HCT116 (cell line): Measurements from ENCODE around the gene ATP6V1E1. TPM values are rescaled to one million over a fixed set of nuclear protein-coding genes. Genes with fewer than 3 reads are reported as not detected.

Experiments used
- ATAC-seq: fragments of 200-7000 bp; cut with Tn5 transposase; 2 replicates; pipeline ENCODE4 v1.9.1; 2020; ENCODE audit warnings: mild to moderate bottlenecking, moderate library complexity
- BruUV-seq: library from RNA; stranded (reverse); fragments of 400-500 nt; replicated peaks from 2 replicates; lab custom pipeline; 2021; lab: Mats Ljungman, UMichigan
- CTCF ChIA-PET: fragments of 300-600 bp; sonication (Branson Sonifier 250); formaldehyde crosslinking; loops from one replicate; lab custom pipeline; 2021; ENCODE audit warnings: antibody characterized with exemption; lab: Charles Lee
- POLR2A ChIA-PET: fragments of 300-600, 350-600 bp; sonication (Branson Sonifier 250); formaldehyde crosslinking; loops from one replicate; lab custom pipeline; 2021; ENCODE audit warnings: antibody characterized with exemption; lab: Charles Lee
- RAD21 ChIA-PET, 2 experiments: fragments of 300-600 bp; sonication (Branson Sonifier 250); formaldehyde crosslinking; loops; one replicate each; lab custom pipeline; 2023; ENCODE audit warnings: low total read pairs in 2 of 2; ENCODE audit not compliant: uncharacterized antibody in 2 of 2, unreplicated experiment in 2 of 2, low non-redundant PET in 1 of 2; lab: Charles Lee
- DNase-seq: peaks from one replicate; pipeline ENCODE4 v3.0.0-alpha.2; 2010; ENCODE audit warnings: low read depth, low spot score
- H2AFZ ChIP-seq: fragments of 200-600 bp; shearing (Covaris generic), sonication (generic); 2 replicates; pipeline ENCODE4 v1.6.1; 2017; ENCODE audit warnings: low read depth, mixed run types, mixed read lengths, antibody characterized with exemption, low read length; ENCODE audit not compliant: poor library complexity, severe bottlenecking
- H3K27ac ChIP-seq: 2 replicates; pipeline ENCODE4 v1.5.1; 2012; ENCODE audit warnings: low read depth, low read length
- H3K27me3 ChIP-seq: fragments of 200-600 bp; sonication (generic); 2 replicates; pipeline ENCODE4 v1.6.1; 2016; ENCODE audit warnings: mixed run types, low read length, mixed read lengths; ENCODE audit not compliant: insufficient read depth
- H3K36me3 ChIP-seq, 2 experiments: fragments of 200-500 bp in 1 of 2; fragments of 200-600 bp in 1 of 2; sonication (Bioruptor generic) in 1 of 2; sonication (generic) in 1 of 2; 2 replicates each; pipeline versions ENCODE4 v1.5.1 to v1.6.1; 2014 to 2016; ENCODE audit warnings: low read length in 2 of 2, inconsistent platforms in 1 of 2, mixed read lengths in 1 of 2, mixed run types in 1 of 2; ENCODE audit not compliant: insufficient read depth in 2 of 2, control insufficient read depth in 1 of 2
- H3K4me1 ChIP-seq, 2 experiments: fragments of 200-600 bp in 1 of 2; sonication (generic) in 1 of 2; 2 replicates each; pipeline versions ENCODE4 v1.5.1 to v1.6.1; 2012 to 2017; ENCODE audit warnings: low read length in 2 of 2, inconsistent platforms in 1 of 2, mild to moderate bottlenecking in 1 of 2, mixed read lengths in 1 of 2, mixed run types in 1 of 2, moderate library complexity in 1 of 2; ENCODE audit not compliant: insufficient read depth in 2 of 2, control insufficient read depth in 1 of 2
- H3K4me2 ChIP-seq: fragments of 200-600 bp; sonication (generic); 2 replicates; pipeline ENCODE4 v1.6.1; 2017; ENCODE audit warnings: mixed run types, low read length, mixed read lengths
- H3K4me3 ChIP-seq, 2 experiments: fragments of 200-600 bp in 1 of 2; sonication (generic) in 1 of 2; replicated peaks in 1 of 2; 2 replicates each; pipeline ENCODE4 v1.5.1; 2011 to 2016; ENCODE audit warnings: low read length in 2 of 2, control low read depth in 1 of 2, low read depth in 1 of 2, mild to moderate bottlenecking in 1 of 2, mixed read lengths in 1 of 2, mixed run types in 1 of 2
- H3K79me2 ChIP-seq: fragments of 200-600 bp; sonication (generic); 2 replicates; pipeline ENCODE4 v1.6.1; 2017; ENCODE audit warnings: mild to moderate bottlenecking, mixed run types, low read length, moderate library complexity, mixed read lengths; ENCODE audit not compliant: insufficient read depth
- H3K9ac ChIP-seq: fragments of 200-600 bp; sonication (generic); 2 replicates; pipeline ENCODE4 v1.6.1; 2016; ENCODE audit warnings: low read length, mixed read lengths
- H3K9me2 ChIP-seq: fragments of 200-600 bp; sonication (generic), shearing (Covaris generic); 2 replicates; pipeline ENCODE4 v1.6.1; 2017; ENCODE audit warnings: mixed run types, mild to moderate bottlenecking, moderate library complexity; ENCODE audit not compliant: insufficient read depth
- H3K9me3 ChIP-seq, 2 experiments: fragments of 200-500 bp in 1 of 2; fragments of 200-600 bp in 1 of 2; sonication (Bioruptor generic) in 1 of 2; sonication (generic) in 1 of 2; 2 replicates each; pipeline ENCODE4 v1.6.1; 2014 to 2017; ENCODE audit warnings: low read length in 2 of 2, mixed read lengths in 2 of 2, inconsistent platforms in 1 of 2, low read depth in 1 of 2, mild to moderate bottlenecking in 1 of 2, mixed run types in 1 of 2, moderate library complexity in 1 of 2; ENCODE audit not compliant: control insufficient read depth in 1 of 2, insufficient read depth in 1 of 2
- H4K20me1 ChIP-seq: fragments of 200-600 bp; sonication (generic), shearing (Covaris generic); 2 replicates; pipeline ENCODE4 v1.6.1; 2017; ENCODE audit warnings: mixed run types, mild to moderate bottlenecking, moderate library complexity; ENCODE audit not compliant: insufficient read depth
- ATF3 ChIP-seq: IDR thresholded peaks from 2 replicates; pipeline ENCODE4 v1.6.1; 2012
- CBX3 ChIP-seq: IDR thresholded peaks from 2 replicates; pipeline ENCODE4 v1.6.1; 2012; ENCODE audit warnings: low read depth
- CEBPB ChIP-seq: IDR thresholded peaks from 2 replicates; pipeline ENCODE4 v1.6.1; 2012; ENCODE audit warnings: low read depth
- EGR1 ChIP-seq: IDR thresholded peaks from 2 replicates; pipeline ENCODE4 v1.6.1; 2012; ENCODE audit warnings: low read depth
- ELF1 ChIP-seq: IDR thresholded peaks from 2 replicates; pipeline ENCODE4 v1.6.1; 2012; ENCODE audit warnings: low read depth, borderline replicate concordance
- EZH2 ChIP-seq: fragments of 200-600 bp; sonication (generic); IDR thresholded peaks from 2 replicates; pipeline ENCODE4 v1.6.1; 2017; ENCODE audit warnings: antibody characterized with exemption, mixed run types
- EZH2phosphoT487 ChIP-seq: fragments of 200-600 bp; IDR thresholded peaks from 2 replicates; pipeline ENCODE4 v1.6.1; 2018; ENCODE audit warnings: antibody characterized with exemption, borderline replicate concordance
- JUND ChIP-seq: IDR thresholded peaks from 2 replicates; pipeline ENCODE4 v1.6.1; 2012
- RAD21 ChIP-seq: IDR thresholded peaks from 2 replicates; pipeline ENCODE4 v1.6.1; 2012; ENCODE audit warnings: low read depth, mild to moderate bottlenecking
- SIN3A ChIP-seq: IDR thresholded peaks from 2 replicates; pipeline ENCODE4 v1.6.1; 2012; ENCODE audit warnings: low read depth
- SRF ChIP-seq: IDR thresholded peaks from 2 replicates; pipeline ENCODE4 v1.6.1; 2012; ENCODE audit warnings: low read depth
- TCF7L2 ChIP-seq: IDR thresholded peaks from 2 replicates; pipeline ENCODE4 v1.7.0; 2011; ENCODE audit warnings: borderline replicate concordance, inconsistent platforms; ENCODE audit not compliant: insufficient read depth, insufficient read length; ENCODE audit errors: extremely low read depth
- YY1 ChIP-seq: IDR thresholded peaks from 2 replicates; pipeline ENCODE4 v1.6.1; 2011; ENCODE audit warnings: low read length, low read depth, moderate library complexity, mild to moderate bottlenecking; ENCODE audit not compliant: insufficient replicate concordance; ENCODE audit errors: extremely low read depth
- ZBTB33 ChIP-seq: IDR thresholded peaks from 2 replicates; pipeline ENCODE4 v1.6.1; 2011; ENCODE audit warnings: mild to moderate bottlenecking, low read length, moderate library complexity; ENCODE audit not compliant: insufficient replicate concordance; ENCODE audit errors: extremely low read depth
- ZFX ChIP-seq: fragments of 450-650 bp; IDR thresholded peaks from 2 replicates; pipeline ENCODE4 v1.6.1; 2017
- ZNF274 ChIP-seq: fragments of 200-500 bp; sonication (Bioruptor generic); IDR thresholded peaks from 2 replicates; pipeline ENCODE4 v1.6.1; 2014; ENCODE audit warnings: mild to moderate bottlenecking, low read depth, low read length, inconsistent platforms
- intact Hi-C: fragments of 100-400 bp; cut with micrococcal nuclease; formaldehyde crosslinking; loops from 2 replicates; pipeline ENCODE4 v1.10.0; 2022
- total RNA-seq: library from RNA; stranded (reverse); gene quantifications from one replicate; pipeline ENCODE4 v1.2.1, GENCODE V29; 2021; ENCODE audit not compliant: unreplicated experiment
- TF ChIP-seq, protein P1 (sequence below), 3 experiments: fragments of 200-600 bp in 1 of 3; sonication (generic) in 1 of 3; IDR thresholded peaks in 2 of 3; conservative IDR thresholded peaks in 1 of 3; 2 replicates each; pipeline ENCODE4 v1.5.1; 2012 to 2017; ENCODE audit warnings: low read depth in 2 of 3, low read length in 2 of 3, antibody characterized with exemption in 1 of 3, borderline replicate concordance in 1 of 3, control low read depth in 1 of 3, mild to moderate bottlenecking in 1 of 3, mixed read lengths in 1 of 3, mixed run types in 1 of 3, moderate library complexity in 1 of 3; ENCODE audit not compliant: insufficient read depth in 1 of 3
- TF ChIP-seq, protein P2 (sequence below): IDR thresholded peaks from 2 replicates; pipeline ENCODE4 v1.6.1; 2012; ENCODE audit warnings: low read depth

The ATP6V1E1 gene
- total RNA-seq, 1 experiment from 2014 or later, result 107 TPM

DNA sequence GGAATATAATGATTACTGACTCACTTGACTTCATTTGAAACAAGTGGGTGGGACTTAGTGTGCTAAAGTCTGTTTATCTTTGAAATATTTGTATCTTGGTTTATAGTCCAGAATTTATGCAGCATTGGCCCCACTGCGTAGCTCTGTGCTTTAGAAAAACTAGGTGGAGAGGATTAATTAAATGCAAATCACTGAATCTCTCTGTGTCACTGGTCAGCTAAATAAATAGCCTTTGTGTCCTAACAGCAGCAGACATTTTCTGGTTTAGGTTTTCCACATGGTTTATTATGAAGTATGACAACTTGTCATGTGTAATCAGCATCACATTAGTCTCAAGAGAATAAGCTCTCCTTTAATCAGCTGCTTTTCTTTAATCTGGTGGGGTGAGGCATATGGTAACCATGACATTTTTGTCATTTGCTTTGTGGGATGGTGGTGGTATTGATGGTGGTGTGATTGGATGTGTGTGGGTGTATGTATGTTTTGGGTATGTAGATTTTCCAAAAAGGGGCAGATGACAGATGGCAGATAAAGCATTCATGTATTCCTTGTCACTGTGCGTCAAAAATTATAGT, 44.0 kb upstream of the ATP6V1E1 start:
- ChIA-PET CTCF (interaction anchor here (0.6 kb wide), 1 partner anchor 15 kb away, joined by 4 read pairs; no protein-coding TSS in a partner anchor), POLR2A (no interaction called here), RAD21 (no interaction called here)
- H3K4me1 ChIP-seq, result no peaks in the 10 kb centered on the region
- no peak for DNase-seq
- H3K27ac ChIP-seq, result no peak overlapping the region
- no peak overlapping the region for H2AFZ ChIP-seq
- H3K9me3 ChIP-seq, result no peaks in the 10 kb centered on the region
- ATAC-seq, result no peak
- H3K36me3 ChIP-seq, result no peaks in the 10 kb centered on the region
- no peak overlapping the region for H3K4me2 ChIP-seq
- BruUV-seq, result no TSS peak
- no peak overlapping the region for H3K9ac ChIP-seq
- intact Hi-C loops, result no loop called here
- H3K4me3 ChIP-seq, result no peak overlapping the region
- TF ChIP-seq SIN3A (no peak), JUND (no peak), EZH2 (no peak), ZBTB33 (no peak), CBX3 (no peak), CEBPB (no peak), ELF1 (no peak), SRF (no peak), EZH2phosphoT487 (no peak), RAD21 (no peak), ZNF274 (no peak), EGR1 (no peak), TCF7L2 (no peak), ATF3 (no peak), ZFX (no peak), YY1 (no peak)
- TF ChIP-seq, protein P1, sequence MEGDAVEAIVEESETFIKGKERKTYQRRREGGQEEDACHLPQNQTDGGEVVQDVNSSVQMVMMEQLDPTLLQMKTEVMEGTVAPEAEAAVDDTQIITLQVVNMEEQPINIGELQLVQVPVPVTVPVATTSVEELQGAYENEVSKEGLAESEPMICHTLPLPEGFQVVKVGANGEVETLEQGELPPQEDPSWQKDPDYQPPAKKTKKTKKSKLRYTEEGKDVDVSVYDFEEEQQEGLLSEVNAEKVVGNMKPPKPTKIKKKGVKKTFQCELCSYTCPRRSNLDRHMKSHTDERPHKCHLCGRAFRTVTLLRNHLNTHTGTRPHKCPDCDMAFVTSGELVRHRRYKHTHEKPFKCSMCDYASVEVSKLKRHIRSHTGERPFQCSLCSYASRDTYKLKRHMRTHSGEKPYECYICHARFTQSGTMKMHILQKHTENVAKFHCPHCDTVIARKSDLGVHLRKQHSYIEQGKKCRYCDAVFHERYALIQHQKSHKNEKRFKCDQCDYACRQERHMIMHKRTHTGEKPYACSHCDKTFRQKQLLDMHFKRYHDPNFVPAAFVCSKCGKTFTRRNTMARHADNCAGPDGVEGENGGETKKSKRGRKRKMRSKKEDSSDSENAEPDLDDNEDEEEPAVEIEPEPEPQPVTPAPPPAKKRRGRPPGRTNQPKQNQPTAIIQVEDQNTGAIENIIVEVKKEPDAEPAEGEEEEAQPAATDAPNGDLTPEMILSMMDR (IDR thresholded peaks at IDR 0.05 in 2 of 3, conservative IDR thresholded peaks at IDR 0.05 in 1 of 3; ENCODE audit: borderline replicate concordance in 1 of 3, insufficient read depth in 1 of 3, low read depth in 2 of 3, low read length in 2 of 3), result no peak
- TF ChIP-seq, protein P2, sequence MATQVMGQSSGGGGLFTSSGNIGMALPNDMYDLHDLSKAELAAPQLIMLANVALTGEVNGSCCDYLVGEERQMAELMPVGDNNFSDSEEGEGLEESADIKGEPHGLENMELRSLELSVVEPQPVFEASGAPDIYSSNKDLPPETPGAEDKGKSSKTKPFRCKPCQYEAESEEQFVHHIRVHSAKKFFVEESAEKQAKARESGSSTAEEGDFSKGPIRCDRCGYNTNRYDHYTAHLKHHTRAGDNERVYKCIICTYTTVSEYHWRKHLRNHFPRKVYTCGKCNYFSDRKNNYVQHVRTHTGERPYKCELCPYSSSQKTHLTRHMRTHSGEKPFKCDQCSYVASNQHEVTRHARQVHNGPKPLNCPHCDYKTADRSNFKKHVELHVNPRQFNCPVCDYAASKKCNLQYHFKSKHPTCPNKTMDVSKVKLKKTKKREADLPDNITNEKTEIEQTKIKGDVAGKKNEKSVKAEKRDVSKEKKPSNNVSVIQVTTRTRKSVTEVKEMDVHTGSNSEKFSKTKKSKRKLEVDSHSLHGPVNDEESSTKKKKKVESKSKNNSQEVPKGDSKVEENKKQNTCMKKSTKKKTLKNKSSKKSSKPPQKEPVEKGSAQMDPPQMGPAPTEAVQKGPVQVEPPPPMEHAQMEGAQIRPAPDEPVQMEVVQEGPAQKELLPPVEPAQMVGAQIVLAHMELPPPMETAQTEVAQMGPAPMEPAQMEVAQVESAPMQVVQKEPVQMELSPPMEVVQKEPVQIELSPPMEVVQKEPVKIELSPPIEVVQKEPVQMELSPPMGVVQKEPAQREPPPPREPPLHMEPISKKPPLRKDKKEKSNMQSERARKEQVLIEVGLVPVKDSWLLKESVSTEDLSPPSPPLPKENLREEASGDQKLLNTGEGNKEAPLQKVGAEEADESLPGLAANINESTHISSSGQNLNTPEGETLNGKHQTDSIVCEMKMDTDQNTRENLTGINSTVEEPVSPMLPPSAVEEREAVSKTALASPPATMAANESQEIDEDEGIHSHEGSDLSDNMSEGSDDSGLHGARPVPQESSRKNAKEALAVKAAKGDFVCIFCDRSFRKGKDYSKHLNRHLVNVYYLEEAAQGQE, result no peak
- TF ChIP-seq, all 23 proteins: peak for 0
- peaks cover 11% of the 10 kb centered on the region for H3K79me2 ChIP-seq
- no peaks in the 10 kb centered on the region for H3K27me3 ChIP-seq
- no peaks in the 10 kb centered on the region for H3K9me2 ChIP-seq
- H4K20me1 ChIP-seq, result 0 out of 2 replicates have a peak, but pooled peaks cover 3% of the 10 kb centered on the region
